Omental fat pad (tissue), 4 donors: ENCODE measurements around the gene GTSF1L. TPM values are rescaled to one million over a fixed set of nuclear protein-coding genes. Genes with fewer than 3 reads are reported as not detected.

ENCODE experiments used
- ATAC-seq: fragments of 150-250 bp; one replicate; pipeline ENCODE4 v1.9.1; 2016; ENCODE audit warnings: mild to moderate bottlenecking, moderate library complexity; ENCODE audit not compliant: low FRiP score
- DNase-seq: peaks from one replicate; pipeline ENCODE4 v3.0.0-alpha.2; 2019; ENCODE audit warnings: low spot score
- total RNA-seq, 4 donors: library from RNA; depleted of rRNA; stranded (reverse); fragments of >200 nt; gene quantifications; one replicate each; pipeline ENCODE4 v1.1.0, GENCODE V29; 2016
- TF ChIP-seq, protein P1 (sequence below), 3 donors: fragments of 450-650 bp; IDR thresholded peaks; one replicate each; pipeline ENCODE4 v1.5.1; 2016 to 2017; ENCODE audit warnings: antibody characterized with exemption in 3 of 3, mild to moderate bottlenecking in 3 of 3, moderate library complexity in 2 of 3

Gene GTSF1L
- total RNA-seq, 4 donors from 2014 or later, result not detected

- no peak for ATAC-seq
- TF ChIP-seq, protein P1, sequence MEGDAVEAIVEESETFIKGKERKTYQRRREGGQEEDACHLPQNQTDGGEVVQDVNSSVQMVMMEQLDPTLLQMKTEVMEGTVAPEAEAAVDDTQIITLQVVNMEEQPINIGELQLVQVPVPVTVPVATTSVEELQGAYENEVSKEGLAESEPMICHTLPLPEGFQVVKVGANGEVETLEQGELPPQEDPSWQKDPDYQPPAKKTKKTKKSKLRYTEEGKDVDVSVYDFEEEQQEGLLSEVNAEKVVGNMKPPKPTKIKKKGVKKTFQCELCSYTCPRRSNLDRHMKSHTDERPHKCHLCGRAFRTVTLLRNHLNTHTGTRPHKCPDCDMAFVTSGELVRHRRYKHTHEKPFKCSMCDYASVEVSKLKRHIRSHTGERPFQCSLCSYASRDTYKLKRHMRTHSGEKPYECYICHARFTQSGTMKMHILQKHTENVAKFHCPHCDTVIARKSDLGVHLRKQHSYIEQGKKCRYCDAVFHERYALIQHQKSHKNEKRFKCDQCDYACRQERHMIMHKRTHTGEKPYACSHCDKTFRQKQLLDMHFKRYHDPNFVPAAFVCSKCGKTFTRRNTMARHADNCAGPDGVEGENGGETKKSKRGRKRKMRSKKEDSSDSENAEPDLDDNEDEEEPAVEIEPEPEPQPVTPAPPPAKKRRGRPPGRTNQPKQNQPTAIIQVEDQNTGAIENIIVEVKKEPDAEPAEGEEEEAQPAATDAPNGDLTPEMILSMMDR (IDR thresholded peaks at IDR 0.05), result no peak
- DNase-seq, result no peak
Measured at GRCh38 chr20:43752561-43753301, 25.9 kb upstream of the GTSF1L start.

DNA sequence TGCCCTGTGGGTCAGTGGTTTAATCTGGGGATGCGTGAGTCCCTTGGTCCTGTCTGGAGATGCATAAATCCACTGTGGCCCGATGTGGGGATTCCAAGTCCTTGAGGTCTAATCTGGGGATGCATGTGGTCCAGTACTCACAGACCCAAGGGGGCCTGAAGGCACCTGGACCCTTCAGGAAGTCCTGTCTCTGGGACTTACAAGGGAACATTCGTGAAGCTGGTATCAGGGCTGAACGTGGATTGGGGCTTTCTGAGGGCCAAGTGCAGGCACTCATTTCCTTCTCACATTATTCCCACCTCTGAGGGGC is 25.2 kb upstream of the GTSF1L start:
- no peak for ATAC-seq
- TF ChIP-seq, protein P1 (IDR thresholded peaks at IDR 0.05), result no peak
- DNase-seq, result no peak

DNA sequence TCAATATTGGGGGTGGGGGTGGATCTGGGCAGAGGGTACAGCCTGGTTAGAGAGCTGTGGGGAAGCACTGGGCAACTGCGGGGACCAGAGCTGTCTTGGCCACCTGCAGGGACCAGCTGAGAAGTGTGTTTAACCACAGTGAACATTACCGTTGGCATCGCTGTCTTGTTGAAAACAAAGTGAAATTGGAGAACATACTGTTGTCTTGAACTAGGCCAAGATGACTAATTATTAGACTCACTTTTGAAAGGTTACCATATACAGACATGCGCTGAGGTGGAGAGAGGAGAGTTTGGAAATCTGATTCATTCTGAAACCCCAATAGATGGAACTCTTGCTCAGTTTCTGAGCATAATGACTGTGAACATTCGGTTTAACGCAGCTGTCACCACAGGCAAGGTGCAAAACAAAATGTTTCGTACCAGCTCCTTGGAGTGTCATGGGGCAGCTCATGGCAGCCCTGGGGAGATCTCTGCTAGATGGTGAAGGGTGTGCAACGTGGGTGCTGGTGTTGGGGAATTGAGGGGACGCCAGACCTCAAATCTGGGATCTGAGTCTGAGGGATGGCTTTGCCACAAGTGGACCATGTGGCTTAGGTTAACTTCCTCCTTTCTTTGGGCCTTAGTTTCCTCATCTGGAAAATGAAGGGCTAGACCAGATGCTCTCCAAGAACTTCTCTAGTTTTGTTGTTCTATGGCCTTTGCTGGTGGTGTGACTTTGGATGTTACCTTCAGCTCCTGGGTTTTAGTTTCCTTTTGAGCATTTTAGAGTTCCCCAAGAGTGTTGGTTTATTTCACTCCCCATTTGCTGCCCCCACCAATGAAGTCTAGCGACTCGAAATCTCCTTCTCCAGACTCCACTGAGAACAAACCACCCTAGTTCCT is 24.6 kb upstream of the GTSF1L start:
- ATAC-seq, result no peak
- no peak for DNase-seq
- TF ChIP-seq, protein P1 (IDR thresholded peaks at IDR 0.05), result no peak

DNA sequence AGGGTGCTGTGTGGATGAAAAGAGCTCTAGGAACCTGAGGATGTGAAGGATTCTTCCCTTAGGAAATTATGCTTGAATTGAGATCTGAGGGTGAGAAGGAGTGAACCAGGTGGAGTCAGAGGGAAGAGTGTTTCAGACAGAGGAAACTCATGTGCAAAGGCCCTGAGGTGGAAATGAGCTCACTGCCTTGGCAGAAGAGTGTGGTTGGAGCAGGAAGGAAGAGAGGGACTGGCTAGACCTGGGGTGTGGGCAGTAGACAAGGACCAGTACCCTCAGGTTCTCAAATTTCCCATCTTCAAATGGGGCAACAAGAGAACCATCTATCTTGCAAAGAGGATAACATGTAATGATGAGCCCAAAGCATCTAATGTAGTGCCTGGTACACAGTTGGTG is 24.0 kb upstream of the GTSF1L start:
- DNase-seq (no peak), ATAC-seq (no peak)
- TF ChIP-seq, protein P1 (IDR thresholded peaks at IDR 0.05), result no peak

GRCh38 chr20:43749734-43750294 is 23.0 kb upstream of the GTSF1L start:
- peak; percentile 67 for ATAC-seq
- peak; percentile 88 for DNase-seq

GRCh38 chr20:43748274-43748673 is 21.5 kb upstream of the GTSF1L start:
- ATAC-seq, result no peak
- TF ChIP-seq, protein P1 (IDR thresholded peaks at IDR 0.05), result no peak
- DNase-seq, result no peak

More at GRCh38 chr20:43749734-43750294, 23.0 kb upstream of the GTSF1L start:
- TF ChIP-seq, protein P1 (IDR thresholded peaks at IDR 0.05), result peak in 2 of 3 donors; percentile 94 to 95
